PFSK-1 (cell line): ENCODE measurements around the gene ABCC2.

ENCODE experiments used
- FOXP2 ChIP-seq: optimal IDR thresholded peaks from 2 replicates; pipeline ENCODE3; 2011; ENCODE audit warnings: borderline replicate concordance, control low read depth, inconsistent platforms; ENCODE audit not compliant: insufficient read depth; ENCODE audit errors: extremely low read length, extremely low read depth
- POLR2AphosphoS5 ChIP-seq: IDR thresholded peaks from 2 replicates; pipeline ENCODE4 v1.6.1; 2012; ENCODE audit warnings: low read depth, mild to moderate bottlenecking, control low read depth, low read length, moderate library complexity
- REST ChIP-seq, 2 experiments: IDR thresholded peaks; 2 replicates each; pipeline versions ENCODE4 v1.6.1 to v1.8.0; 2011 to 2012; ENCODE audit warnings: low read depth in 2 of 2, low read length in 2 of 2, control low read depth in 1 of 2, inconsistent platforms in 1 of 2, mild to moderate bottlenecking in 1 of 2, moderate library complexity in 1 of 2; ENCODE audit not compliant: insufficient read depth in 1 of 2
- SIN3A ChIP-seq: IDR thresholded peaks from 2 replicates; pipeline ENCODE4 v1.6.1; 2012; ENCODE audit warnings: mild to moderate bottlenecking, low read length, moderate library complexity, borderline replicate concordance; ENCODE audit not compliant: insufficient read depth
- TAF1 ChIP-seq: IDR thresholded peaks from 2 replicates; pipeline ENCODE4 v1.6.1; 2012; ENCODE audit warnings: low read length, control low read depth, borderline replicate concordance; ENCODE audit not compliant: insufficient read depth

Gene ABCC2

GRCh38 chr10:99809481-99809880 lies 27.0 kb downstream of the ABCC2 start:
- TF ChIP-seq FOXP2 (no peak), TAF1 (no peak), REST (IDR thresholded peaks at IDR 0.05; ENCODE audit: insufficient read depth in 1 of 2, low read depth in 2 of 2, low read length in 2 of 2) (no peak), SIN3A (no peak)

- TF ChIP-seq TAF1 (no peak), POLR2AphosphoS5 (no peak), SIN3A (no peak), REST (IDR thresholded peaks at IDR 0.05; ENCODE audit: insufficient read depth in 1 of 2, low read depth in 2 of 2, low read length in 2 of 2) (no peak), FOXP2 (no peak)
These were observed 27.6 kb downstream of the ABCC2 start for GRCh38 chr10:99809931-99810615.

- TF ChIP-seq TAF1: no peak
- TF ChIP-seq REST (IDR thresholded peaks at IDR 0.05; ENCODE audit: insufficient read depth in 1 of 2, low read depth in 2 of 2, low read length in 2 of 2): no peak
- no peak for TF ChIP-seq FOXP2
- TF ChIP-seq SIN3A: no peak
These were observed 29.7 kb downstream of the ABCC2 start for GRCh38 chr10:99812177-99812576.

GRCh38 chr10:99814143-99814542 lies 31.7 kb downstream of the ABCC2 start:
- no peak for TF ChIP-seq SIN3A

GRCh38 chr10:99815621-99816020 lies 33.2 kb downstream of the ABCC2 start:
- TF ChIP-seq REST (IDR thresholded peaks at IDR 0.05; ENCODE audit: insufficient read depth in 1 of 2, low read depth in 2 of 2, low read length in 2 of 2) (no peak), TAF1 (no peak), SIN3A (no peak), POLR2AphosphoS5 (no peak), FOXP2 (no peak)
